ENCODE results near the gene SLC25A52.

GRCh38 chr18:31711365-31712172 lies 49.1 kb downstream of the SLC25A52 start:
- TF ChIP-seq CTCF (IDR thresholded peaks at IDR 0.05): no peak
- no peak for TF ChIP-seq POLR2A (IDR thresholded peaks at IDR 0.05)
- TF ChIP-seq POLR2AphosphoS5 (IDR thresholded peaks at IDR 0.05): no peak

All from sigmoid colon (tissue), 4 donors.